ENCODE results near the gene BNIP1.

BNIP1 gene

DNA sequence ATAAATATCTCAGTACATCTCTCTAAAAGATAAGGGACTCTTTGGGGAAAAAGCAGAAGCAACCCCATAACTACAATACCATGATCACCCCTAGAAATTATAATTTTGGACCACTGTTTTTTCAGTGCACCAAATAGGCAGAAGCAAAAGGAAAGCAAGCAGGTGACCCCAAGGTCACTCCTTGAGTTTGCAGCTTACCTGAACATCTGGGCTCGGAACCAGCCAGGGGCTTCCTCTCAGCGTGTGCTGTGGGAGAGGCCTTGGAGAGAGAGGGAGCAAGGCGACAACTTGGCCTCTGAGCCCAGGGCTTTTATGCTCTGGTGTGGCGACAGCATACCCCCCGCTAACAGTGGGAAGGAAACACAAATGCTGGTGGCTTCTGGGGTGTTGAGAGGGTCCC is 16.8 kb downstream of the BNIP1 start:
- DNase-seq (ENCODE audit: low read depth) = no peak
- TF ChIP-seq, protein P1, sequence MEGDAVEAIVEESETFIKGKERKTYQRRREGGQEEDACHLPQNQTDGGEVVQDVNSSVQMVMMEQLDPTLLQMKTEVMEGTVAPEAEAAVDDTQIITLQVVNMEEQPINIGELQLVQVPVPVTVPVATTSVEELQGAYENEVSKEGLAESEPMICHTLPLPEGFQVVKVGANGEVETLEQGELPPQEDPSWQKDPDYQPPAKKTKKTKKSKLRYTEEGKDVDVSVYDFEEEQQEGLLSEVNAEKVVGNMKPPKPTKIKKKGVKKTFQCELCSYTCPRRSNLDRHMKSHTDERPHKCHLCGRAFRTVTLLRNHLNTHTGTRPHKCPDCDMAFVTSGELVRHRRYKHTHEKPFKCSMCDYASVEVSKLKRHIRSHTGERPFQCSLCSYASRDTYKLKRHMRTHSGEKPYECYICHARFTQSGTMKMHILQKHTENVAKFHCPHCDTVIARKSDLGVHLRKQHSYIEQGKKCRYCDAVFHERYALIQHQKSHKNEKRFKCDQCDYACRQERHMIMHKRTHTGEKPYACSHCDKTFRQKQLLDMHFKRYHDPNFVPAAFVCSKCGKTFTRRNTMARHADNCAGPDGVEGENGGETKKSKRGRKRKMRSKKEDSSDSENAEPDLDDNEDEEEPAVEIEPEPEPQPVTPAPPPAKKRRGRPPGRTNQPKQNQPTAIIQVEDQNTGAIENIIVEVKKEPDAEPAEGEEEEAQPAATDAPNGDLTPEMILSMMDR (IDR thresholded peaks at IDR 0.05; ENCODE audit: low read depth, low read length, missing control alignments) = no peak
- H3K4me3 ChIP-seq (ENCODE audit: low read depth, low read length) = no peak overlapping the region

DNA sequence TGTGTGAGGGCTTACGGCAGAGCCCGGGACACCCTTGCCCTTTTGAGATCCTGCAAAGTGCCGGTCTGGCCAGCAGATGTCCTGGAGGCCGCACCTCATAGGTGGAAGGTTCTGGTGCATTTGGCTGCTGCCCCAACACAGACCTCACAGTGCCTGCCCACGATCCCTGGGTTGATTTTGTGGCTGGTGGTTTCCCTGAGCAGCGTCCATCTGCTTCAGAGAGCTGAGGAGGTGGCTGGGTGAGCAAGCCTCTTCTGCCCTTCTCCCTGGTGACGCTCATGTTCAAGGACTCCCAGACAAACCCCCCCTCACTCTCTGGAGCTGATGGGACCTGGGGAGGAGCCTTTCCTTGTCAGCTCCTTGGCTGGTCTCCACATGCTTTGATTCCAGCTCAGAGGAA is 18.9 kb downstream of the BNIP1 start:
- no peak for DNase-seq (ENCODE audit: low read depth)
- no peak overlapping the region for H3K4me3 ChIP-seq (ENCODE audit: low read depth, low read length)
- TF ChIP-seq, protein P1 (IDR thresholded peaks at IDR 0.05; ENCODE audit: low read depth, low read length, missing control alignments) = no peak

DNA sequence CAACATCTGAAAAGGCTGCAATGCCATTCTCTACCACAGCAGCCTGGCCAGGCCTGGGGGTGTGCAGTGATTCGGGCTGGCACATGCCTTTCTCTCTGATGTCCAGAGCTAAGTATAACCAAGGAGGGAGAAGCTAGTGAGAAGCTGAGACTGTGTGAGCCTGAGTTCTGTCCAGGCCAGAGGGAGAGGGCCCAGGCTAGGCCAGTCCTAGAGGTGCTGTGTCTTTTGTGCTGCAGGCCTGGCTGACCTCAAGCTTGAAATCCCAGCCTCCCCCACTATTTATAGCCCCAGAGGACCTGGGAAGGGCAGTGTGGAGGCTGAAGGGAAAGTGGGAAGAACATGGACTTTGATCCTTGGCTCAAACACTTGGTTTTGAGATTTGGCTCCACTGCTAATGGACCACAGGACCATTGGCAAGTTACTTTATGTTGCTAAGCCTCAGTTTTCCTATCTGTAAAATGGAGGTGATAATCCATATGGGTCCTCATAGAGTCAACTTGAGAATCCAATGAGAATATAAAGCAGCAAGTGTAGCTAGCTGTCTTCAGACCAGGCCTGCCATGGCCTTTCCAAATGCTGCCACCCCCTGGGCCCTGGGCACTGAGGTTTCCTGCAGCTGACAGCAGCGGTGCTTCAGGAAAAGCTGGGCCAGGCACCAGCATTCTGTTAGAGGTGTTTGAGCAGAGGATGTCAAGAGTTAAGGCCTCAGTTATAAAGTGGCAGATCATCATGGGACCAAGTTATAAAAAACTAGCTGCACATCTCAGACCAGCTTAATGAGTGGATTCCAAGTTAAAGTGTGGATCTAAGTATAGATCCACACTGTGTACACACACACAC is 21.1 kb downstream of the BNIP1 start:
- no peak for DNase-seq (ENCODE audit: low read depth)
- no peak overlapping the region for H3K4me3 ChIP-seq (ENCODE audit: low read depth, low read length)
- TF ChIP-seq, protein P1 (IDR thresholded peaks at IDR 0.05; ENCODE audit: low read depth, low read length, missing control alignments) = no peak

DNA sequence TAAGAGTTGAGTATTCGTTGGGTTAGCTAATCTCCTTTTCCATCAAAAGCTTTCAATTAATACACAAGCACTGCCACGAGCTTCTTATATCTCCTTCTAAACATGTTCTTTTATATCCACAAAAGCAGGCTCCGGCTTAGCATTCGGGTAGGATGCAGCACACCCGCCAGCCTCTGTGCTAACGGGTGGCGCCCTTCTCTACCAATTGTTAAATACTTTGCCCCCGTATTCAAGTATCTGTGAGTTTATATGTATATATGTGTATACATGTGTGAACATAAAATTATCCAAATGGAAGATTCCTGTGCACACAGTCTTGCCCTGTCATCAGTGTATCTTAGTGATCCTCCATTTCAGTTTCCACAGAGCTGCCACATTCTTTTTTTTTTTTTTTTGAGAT is 27.8 kb downstream of the BNIP1 start:
- TF ChIP-seq, protein P1 (IDR thresholded peaks at IDR 0.05; ENCODE audit: low read depth, low read length, missing control alignments) = no peak
- no peak overlapping the region for H3K4me3 ChIP-seq (ENCODE audit: low read depth, low read length)
- no peak for DNase-seq (ENCODE audit: low read depth)

DNA sequence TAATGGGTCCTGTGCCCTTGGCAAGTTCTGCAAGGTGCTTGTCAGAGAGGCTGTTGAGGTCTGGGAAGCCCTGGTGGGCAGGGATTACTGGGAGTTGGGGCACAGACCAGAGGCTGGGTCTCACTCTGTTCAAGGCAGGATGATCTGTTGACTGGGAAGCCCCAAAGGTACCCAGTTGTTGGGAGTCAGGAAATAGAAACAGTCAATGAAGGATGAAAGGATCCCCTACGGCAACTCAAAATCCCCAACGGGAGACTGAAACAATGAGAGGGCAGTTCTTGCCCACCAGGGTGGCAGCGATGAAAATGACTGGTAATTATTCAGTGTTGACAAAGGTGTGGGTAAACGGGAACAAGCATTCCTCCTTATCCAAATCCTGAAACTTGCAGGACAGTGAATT is 31.2 kb downstream of the BNIP1 start:
- TF ChIP-seq, protein P1 (IDR thresholded peaks at IDR 0.05; ENCODE audit: low read depth, low read length, missing control alignments) = no peak

DNA sequence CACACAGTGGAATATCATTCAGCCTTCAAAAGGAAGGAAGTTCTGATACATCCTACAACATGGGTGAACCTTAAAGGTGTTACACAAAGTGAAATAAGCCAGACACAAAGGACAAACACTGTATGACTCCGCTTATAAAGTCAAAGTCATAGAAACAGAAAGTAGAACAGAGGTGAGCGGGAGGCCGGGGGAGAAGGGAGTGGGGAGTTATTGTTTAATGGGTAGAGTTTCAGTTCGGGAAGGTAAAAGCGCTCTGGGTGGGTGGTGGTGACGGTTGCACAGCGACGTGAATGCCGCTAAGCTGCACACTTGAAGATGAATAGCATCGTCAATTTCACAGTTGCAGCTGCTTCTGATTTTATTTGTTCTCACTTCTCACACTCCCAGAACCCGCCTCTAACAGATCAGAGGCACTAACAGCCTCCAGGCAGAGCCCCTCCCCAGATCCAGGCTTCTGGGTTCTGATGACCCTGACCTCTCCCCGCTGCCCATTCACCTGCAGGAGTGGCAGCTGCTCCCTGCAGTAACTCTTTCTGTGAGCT is 34.1 kb downstream of the BNIP1 start:
- TF ChIP-seq, protein P1 (IDR thresholded peaks at IDR 0.05; ENCODE audit: low read depth, low read length, missing control alignments) = no peak
- no peak for DNase-seq (ENCODE audit: low read depth)
- H3K4me3 ChIP-seq (ENCODE audit: low read depth, low read length) = no peak overlapping the region

More for the DNA sequence above, 31.2 kb downstream of the BNIP1 start:
- DNase-seq (ENCODE audit: low read depth) = no peak
- no peak overlapping the region for H3K4me3 ChIP-seq (ENCODE audit: low read depth, low read length)
